ENCODE data around the gene BPIFB6.

Gene BPIFB6

GRCh38 chr20:33006776-33007375 is 24.6 kb upstream of the BPIFB6 start:
- no peak for DNase-seq (ENCODE audit: low spot score)
- POLR2A ChIA-PET (ENCODE audit: low non-redundant PET) = no interaction called here
- TF ChIP-seq, protein P1, sequence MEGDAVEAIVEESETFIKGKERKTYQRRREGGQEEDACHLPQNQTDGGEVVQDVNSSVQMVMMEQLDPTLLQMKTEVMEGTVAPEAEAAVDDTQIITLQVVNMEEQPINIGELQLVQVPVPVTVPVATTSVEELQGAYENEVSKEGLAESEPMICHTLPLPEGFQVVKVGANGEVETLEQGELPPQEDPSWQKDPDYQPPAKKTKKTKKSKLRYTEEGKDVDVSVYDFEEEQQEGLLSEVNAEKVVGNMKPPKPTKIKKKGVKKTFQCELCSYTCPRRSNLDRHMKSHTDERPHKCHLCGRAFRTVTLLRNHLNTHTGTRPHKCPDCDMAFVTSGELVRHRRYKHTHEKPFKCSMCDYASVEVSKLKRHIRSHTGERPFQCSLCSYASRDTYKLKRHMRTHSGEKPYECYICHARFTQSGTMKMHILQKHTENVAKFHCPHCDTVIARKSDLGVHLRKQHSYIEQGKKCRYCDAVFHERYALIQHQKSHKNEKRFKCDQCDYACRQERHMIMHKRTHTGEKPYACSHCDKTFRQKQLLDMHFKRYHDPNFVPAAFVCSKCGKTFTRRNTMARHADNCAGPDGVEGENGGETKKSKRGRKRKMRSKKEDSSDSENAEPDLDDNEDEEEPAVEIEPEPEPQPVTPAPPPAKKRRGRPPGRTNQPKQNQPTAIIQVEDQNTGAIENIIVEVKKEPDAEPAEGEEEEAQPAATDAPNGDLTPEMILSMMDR (conservative IDR thresholded peaks at IDR 0.05; ENCODE audit: low read depth) = no peak
- CTCF ChIA-PET = interaction anchor here (0.7 to 0.9 kb wide), 2 partner anchors 11 to 1106 kb away, joined by 3 to 5 read pairs; no protein-coding TSS in a partner anchor
- H3K27ac ChIP-seq = no peak overlapping the region

DNA sequence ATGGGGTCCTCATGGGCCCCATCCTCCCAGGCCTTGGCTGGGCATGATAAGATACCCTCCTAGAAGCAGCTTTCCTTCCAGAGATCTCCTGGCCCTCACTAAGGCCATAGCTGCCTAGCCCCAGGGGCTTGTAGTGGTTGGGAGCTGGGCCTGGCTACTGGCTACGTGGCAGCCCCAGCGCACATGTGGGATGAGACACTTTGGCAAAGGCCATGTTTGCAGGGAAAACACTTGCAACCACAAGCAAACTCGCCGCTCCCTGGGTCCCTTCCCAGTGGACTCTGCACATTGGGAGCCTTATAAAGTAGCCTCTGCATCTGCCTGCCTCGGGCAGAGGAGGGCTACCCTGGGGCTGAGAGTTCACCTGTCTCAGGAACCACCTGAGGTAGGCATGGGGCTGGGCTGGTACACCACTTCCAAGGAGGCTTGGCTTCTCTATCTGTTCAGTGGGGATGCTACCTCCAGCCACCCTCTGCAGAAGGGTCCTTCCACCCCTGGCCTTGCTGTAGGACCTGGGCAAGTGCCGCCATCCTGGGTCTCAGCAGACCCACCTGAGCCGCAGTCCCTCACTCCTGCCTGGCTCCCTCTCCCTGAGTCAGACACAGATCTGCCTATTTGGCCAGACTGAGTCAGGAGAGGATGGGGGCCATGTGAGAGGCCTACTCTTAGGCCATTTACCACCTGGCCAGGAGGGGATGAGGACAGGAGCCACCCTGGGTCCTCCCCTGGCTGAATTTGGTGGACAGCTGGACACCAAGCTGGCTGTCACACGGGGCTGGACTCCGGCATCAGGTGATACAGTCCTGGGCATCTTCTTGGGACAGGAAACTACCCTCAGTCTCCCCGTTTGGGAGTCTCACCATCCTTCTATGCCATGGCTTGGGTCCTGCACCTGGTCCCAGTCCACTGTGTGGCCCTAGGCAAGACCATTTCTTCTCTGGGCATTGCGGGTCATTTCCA is 23.8 kb upstream of the BPIFB6 start, which contains the start of gene BPIFB2:
TSS of gene BPIFB2 (plus strand) at position 329 of the 960 bp plus-strand sequence. CDS start 871 bp downstream, outside the sequence.
- H3K27ac ChIP-seq = no peak within 1 kb of the TSS
- DNase-seq (ENCODE audit: low spot score) = no peak
- CTCF ChIA-PET = interaction anchor here (0.7 kb wide), 2 partner anchors 253 to 1105 kb away, joined by 3 read pairs; no protein-coding TSS in a partner anchor
- TF ChIP-seq, protein P1 (conservative IDR thresholded peaks at IDR 0.05; ENCODE audit: low read depth) = no peak
- POLR2A ChIA-PET (ENCODE audit: low non-redundant PET) = no interaction called here

DNA sequence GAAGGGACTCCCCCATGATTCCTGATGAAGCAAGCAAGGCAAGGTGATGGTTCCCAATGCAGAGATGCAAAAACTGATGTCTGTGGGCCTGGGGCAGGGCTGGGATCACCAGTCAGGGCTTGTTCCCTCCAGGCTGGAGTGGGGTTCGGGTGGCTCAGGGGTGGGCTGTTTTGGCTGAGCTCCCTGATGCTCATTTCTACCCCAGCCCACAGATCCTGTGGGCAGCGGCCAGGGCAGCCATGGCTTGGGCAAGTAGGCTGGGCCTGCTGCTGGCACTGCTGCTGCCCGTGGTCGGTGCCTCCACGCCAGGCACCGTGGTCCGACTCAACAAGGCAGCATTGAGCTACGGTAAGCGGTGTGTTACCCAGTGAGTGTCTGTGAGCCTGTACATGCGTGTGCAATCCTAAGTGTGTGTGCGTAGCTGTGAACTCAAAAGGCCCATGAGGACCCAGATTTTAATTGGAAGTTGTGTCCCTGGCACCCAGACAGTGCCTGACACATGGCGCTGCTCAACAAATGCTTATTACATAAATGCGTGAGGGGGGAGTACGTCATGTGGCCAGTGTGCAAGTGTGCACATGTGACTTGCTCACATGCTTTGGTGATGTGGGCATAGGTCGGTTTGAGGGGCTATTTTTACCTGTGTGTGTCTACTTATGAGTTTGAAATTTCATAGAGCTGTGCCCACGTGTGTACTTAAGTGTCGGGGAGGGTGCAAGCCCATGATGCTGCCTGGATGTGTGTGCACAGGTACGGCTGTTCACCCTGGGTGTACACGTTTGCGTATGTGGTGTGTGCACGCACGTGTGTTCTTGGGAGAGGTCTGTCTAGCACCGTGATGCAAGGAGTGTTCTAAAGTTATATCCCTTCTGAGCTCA is 22.9 kb upstream of the BPIFB6 start:
- DNase-seq (ENCODE audit: low spot score) = no peak
- CTCF ChIA-PET = interaction anchor here (0.7 to 0.8 kb wide), 2 partner anchors 173 to 254 kb away, joined by 3 read pairs; no protein-coding TSS in a partner anchor
- POLR2A ChIA-PET (ENCODE audit: low non-redundant PET) = no interaction called here
- H3K27ac ChIP-seq = no peak overlapping the region
- TF ChIP-seq, protein P1 (conservative IDR thresholded peaks at IDR 0.05; ENCODE audit: low read depth) = no peak

- H3K27ac ChIP-seq = no peak overlapping the region
- ChIA-PET POLR2A (ENCODE audit: low non-redundant PET) (no interaction called here), CTCF (interaction anchor here (0.8 kb wide), 1 partner anchor 172 kb away, joined by 3 read pairs; no protein-coding TSS in a partner anchor)
- TF ChIP-seq, protein P1 (conservative IDR thresholded peaks at IDR 0.05; ENCODE audit: low read depth) = no peak
- DNase-seq (ENCODE audit: low spot score) = no peak
Measured at GRCh38 chr20:33009214-33010132, 22.0 kb upstream of the BPIFB6 start.

DNA sequence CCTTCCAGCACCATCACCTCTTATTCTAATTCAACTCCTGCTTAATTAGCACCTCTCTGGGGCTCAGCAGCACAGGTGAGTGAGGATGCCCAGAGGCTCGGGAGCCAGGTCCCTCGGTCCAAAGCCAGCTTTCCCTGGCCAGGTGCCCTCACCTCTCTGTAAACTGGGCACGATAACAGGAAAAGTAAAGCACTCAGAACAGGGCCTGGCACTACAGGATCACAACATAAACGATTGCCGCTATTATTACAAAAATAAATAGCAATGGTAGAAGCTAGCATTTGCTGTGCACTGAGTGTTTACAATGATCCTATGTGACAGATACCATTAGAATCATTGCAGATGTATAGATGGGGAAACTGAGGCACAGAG is 21.3 kb upstream of the BPIFB6 start:
- no peak overlapping the region for H3K27ac ChIP-seq
- ChIA-PET POLR2A (ENCODE audit: low non-redundant PET) (no interaction called here), CTCF (no interaction called here)
- no peak for DNase-seq (ENCODE audit: low spot score)
- TF ChIP-seq, protein P1 (conservative IDR thresholded peaks at IDR 0.05; ENCODE audit: low read depth) = no peak

All from RWPE1 (cell line).